ENCODE results near the gene RASA2.
"Not testable (repeated sequence)": the region's sequence is repeated elsewhere in the genome, so short reads cannot be mapped to it uniquely, and the experiment has no call there.

The RASA2 gene

DNA sequence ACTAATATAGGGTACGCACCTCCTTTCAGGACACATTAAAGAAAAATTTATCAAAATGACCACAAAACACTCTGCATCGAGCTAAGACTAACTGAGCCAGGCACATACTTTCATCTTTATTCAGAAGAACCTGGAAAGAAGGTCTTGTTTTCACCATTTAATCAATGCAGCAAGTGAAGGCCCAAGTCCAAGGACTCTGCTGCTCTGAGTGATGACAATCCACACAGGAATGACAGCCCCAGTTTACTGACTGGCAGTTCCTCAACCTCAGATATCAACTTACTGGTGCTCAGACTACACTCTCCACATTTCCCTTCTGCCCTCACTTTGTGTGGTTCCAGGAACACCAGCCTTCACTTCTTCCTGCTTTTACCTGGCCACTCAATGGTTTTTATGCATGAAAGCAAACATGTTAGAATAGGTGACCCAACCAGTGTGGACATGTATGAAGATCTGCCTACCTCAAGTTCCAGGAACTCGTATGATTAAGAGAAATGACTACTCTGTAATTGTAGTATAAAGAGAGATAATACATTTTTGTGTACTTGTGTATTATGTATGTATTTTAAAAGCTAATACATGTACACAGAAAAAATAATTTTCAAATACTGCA, 29.1 kb upstream of the RASA2 start:
- DNase-seq (ENCODE audit: low read depth): no peak

DNA sequence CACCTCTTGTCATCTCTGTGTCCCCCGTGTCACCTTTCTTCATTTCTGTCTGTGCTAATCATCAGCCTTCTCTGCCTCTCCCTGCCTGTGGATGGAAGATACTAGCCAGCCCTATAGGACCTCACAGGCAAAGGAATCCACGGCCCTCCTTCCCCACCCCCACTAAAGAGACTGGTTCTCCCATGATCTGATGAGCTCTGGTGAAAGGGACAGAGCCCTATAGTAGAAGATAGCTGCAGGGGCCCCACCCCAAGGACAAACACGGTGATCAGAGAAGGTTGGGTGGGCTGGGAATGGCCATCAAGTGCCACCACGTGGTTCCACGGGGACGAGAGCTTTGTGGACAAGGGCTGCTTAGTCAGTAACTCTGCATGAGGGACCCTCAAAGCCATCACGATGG, 27.8 kb upstream of the RASA2 start:
- DNase-seq (ENCODE audit: low read depth): no peak

DNA sequence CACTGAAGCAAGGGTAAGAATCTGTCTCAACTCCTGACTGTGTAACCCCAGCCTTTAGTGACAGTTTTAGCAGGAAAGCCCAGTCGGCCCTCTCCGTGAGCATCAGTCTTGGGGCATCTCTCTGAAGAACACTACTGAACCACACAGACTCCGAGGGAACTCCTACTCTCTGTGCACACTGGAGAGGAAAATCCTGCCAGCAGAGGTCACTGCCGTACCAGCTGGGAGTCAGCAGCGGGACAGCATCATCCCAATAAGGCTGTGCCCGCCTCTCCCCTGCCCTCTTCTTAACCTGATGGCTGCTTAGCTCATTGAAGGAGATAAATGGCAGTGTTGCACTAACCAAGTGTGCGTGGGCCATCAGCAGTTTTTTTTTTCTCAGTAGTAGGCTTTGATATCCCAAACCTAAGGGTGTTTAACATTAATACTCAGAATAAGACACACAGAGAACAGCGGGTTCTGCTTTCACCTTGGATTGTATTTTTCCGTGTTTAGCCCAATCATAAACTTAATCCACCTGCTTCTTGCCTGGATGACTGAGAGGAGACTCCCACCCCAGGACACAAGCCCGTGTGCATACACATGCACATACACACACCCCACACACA, 26.6 kb upstream of the RASA2 start:
- DNase-seq (ENCODE audit: low read depth): peak; percentile 69

GRCh38 chr3:141462176-141462859, 24.5 kb upstream of the RASA2 start:
- no peak for DNase-seq (ENCODE audit: low read depth)

DNA sequence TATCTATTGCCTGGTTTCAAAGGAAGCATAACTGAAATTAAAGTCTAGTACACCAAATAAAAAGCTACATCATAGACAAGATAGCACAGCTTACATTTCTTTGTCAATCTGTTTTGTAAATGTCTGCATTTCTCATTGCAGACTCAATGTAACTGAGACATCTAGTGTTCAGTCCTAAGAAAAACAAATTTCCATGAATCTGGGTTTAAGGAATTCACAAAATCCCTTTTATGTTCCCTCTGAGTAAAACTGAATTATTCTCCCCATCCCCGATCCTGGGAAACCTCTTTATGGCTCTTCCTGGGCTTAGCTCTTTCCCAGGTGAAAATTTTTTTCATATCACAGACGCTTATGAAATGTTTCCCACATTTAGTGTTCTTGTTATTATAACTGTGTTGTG, 21.6 kb upstream of the RASA2 start:
- DNase-seq (ENCODE audit: low read depth): no peak

DNA sequence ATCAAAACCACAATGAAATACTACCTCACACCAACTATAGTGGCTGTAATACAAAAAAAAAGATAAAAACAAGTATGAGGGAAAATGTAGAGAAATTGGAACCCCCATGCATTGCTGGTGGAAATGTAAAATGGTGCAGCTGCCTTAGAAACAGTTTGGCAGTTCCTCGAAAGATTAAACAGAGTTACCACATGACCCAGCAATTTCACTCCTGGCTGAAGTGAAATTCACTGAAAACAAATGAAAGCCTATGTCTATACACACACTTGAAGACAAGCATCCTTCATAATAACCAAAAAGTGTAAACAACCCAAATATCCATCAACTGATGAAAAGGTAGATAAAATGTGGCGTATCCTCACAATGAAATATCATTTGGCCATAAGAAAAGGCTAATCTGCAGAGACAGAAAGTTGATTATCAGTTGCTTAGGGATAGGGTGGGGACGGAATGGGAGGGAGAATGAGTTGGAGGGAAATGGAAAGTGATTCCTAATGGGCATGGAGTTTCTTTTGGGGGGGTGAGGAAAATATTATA, 20.1 kb upstream of the RASA2 start:
- DNase-seq (ENCODE audit: low read depth): no peak

DNA sequence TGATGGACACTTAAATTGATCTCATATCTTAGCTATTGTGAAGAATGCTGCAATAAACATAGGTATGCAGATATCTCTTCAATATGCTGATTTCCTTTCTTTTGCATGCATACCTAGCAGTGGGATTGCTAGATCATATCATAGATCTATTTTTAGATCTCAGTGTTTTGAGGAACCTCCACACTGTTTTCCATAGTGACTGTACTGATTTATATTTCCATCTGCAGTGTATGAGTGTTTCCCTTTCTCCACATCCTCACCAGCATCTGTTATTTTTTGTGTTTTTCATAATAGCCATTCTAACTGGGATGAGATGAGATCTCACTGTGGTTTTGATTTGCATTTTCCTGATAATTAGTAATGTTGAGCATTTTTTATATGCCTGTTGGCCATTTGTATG, 17.1 kb upstream of the RASA2 start:
- DNase-seq (ENCODE audit: low read depth): no peak

GRCh38 chr3:141471160-141471559, 15.7 kb upstream of the RASA2 start:
- no peak for DNase-seq (ENCODE audit: low read depth)

DNA sequence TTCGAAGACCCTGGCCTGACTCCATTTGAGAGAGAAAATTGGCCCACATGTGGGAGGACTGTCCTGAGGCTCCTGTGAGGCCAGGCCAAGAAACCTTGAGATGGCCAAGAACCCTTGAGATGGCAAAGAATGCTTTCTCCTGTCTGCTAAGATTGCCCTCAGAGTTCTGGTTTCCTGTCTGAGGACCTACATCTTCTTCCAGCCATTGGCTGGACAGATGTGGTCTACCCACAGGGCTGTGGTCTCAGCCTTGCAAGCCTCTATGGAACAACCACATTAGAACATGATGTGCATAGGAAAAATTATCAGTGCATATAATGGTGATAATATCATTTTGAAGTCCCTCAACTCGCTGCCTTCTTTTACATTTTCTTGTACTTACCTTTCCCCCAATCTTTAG, 10.8 kb upstream of the RASA2 start:
- DNase-seq (ENCODE audit: low read depth): no peak

DNA sequence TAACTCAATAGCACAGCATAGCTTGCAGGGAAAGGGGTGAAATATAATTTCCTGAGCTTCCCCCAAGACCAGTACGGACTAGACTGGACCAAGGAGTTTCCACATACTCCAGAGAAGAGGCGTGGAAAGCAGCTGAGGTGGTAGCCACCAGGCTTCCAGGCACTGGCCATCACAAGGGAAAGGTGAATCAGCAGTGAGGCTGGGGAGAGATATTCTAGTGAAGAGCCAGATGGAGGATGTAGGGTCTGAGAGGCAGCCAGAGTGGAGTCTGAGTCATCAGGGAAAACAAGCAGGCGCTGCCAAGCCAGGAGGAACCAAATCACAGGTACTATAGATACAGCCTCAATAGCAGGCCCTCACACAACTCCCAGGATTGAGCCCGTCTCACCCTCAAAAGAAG, 9.6 kb upstream of the RASA2 start:
- DNase-seq (ENCODE audit: low read depth): no peak

GRCh38 chr3:141478139-141478538, 8.7 kb upstream of the RASA2 start:
- no peak for DNase-seq (ENCODE audit: low read depth)

- not testable (repeated sequence) for DNase-seq (ENCODE audit: low read depth)
Measured at GRCh38 chr3:141478840-141479239, 8.0 kb upstream of the RASA2 start.

DNA sequence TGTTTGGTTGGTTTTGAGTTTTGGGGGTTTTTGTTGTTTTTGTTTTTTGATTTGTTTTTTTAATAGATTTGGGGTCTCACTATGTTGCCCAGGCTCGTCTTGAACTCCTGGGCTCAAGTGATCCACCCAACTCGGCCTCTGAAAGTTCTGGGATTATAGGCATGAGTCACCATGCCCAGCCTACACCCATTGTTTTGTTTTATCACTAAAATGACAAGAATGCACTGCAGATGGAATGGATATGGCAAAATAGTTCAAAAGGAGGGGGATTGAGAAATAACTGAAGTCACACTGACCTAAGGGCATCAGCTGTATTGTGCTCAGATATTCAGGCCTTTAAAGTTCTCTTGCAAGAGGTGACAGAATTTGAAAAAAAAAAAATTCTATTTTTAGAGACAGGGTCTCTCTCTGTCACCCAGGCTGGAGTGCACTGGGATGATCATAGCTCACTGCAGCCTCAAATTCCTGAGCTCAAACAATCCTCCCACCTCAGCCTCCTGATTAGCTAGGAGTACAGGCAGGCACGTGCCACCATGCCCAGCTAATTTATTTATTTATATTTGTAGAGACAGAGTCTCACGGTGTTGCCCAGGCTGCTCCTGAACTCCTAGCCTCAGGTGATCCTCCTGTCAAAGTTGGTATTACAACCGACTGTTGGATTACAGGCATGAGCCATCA, 4.4 kb upstream of the RASA2 start:
- DNase-seq (ENCODE audit: low read depth): no peak

DNA sequence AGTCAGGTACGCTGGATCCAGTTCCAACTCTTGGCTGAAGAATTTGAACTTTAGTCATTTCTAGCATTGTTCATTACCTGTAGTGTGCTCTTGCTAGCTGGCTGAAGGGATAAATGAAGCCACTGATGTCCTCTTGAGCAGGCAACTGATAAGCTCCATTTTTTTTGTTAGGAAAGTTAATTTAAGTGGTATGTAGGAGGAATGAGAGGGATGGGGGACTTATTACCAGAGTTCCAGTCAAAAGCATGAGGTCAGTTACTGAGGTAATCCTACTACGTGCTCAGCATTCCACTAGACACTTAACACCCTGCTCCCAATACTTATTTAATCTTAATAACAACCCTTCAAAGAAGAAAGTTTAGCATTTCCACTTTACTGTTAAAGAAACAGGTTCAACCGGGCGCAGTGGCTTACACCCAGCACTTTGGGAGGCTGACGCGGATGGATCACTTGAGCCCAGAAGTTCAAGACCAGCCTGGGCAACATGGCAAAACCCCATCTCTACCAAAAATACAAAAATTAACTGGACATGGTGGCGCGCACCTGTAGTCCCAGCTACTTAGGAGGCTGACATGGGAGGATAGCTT, 2.0 kb upstream of the RASA2 start:
- no peak for DNase-seq (ENCODE audit: low read depth)

- DNase-seq (ENCODE audit: low read depth): no peak
Measured at GRCh38 chr3:141485641-141486495, 959 bp upstream of the RASA2 start.

GRCh38 chr3:141486496-141486745, 406 bp upstream of the RASA2 start:
- no peak for DNase-seq (ENCODE audit: low read depth)

GRCh38 chr3:141487521-141488252, 860 bp downstream of the RASA2 start:
- DNase-seq (ENCODE audit: low read depth): peak; percentile 59

- DNase-seq (ENCODE audit: low read depth): no peak
Measured at GRCh38 chr3:141489203-141489602, 2.4 kb downstream of the RASA2 start.

- no peak for DNase-seq (ENCODE audit: low read depth)
Measured at GRCh38 chr3:141491081-141491480, 4.3 kb downstream of the RASA2 start.

DNA sequence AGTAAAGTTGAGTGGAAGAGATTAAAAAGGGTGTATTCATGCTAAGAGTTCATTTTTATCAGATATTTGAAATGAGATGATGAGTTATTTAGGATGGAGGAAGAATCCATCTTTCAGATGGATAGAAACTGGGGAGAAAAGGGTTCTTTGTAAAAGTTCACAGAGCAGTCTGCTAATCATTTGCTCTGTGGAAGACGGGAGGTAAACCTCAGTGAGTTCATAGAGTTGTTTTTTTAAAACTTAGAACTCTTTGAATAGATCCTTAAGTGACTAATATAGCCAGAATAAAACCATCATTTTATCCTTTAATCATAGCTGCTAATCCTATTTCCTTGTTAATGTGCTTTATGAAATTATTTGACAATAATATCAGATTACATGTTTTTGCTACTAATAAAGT, 5.1 kb downstream of the RASA2 start:
- DNase-seq (ENCODE audit: low read depth): no peak

DNA sequence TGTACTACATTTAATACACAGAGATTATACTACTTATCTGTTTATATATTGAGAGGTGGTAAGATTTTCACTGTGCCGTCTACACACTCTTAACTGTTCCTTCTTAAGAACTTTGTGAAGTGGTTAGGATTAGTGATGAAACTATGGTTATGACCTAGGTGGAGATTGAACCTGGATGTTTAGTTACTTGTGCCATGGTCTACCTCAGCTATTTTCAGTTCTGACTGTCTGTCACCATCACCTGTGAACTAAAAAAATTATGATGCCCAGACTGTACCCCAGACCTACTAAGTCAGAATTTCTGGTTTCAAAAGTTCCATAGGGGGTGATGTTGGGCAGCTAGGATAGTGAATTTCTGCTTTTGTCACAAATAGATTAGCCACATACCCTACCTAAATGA, 6.4 kb downstream of the RASA2 start:
- DNase-seq (ENCODE audit: low read depth): no peak

Measured in stimulated activated CD8-positive, alpha-beta memory T cell treated with anti-CD3 and anti-CD28 coated beads, Interleukin-12 subunit alpha, Interleukin-12 subunit beta, amount 100 ng/mL, for 4 hours (primary cell).